Measurements from ENCODE around the gene MPST. TPM values are rescaled to one million over a fixed set of nuclear protein-coding genes. Genes with fewer than 3 reads are reported as not detected.

The MPST gene
- total RNA-seq, 1 experiment from 2014 or later = 31.4 TPM

DNA sequence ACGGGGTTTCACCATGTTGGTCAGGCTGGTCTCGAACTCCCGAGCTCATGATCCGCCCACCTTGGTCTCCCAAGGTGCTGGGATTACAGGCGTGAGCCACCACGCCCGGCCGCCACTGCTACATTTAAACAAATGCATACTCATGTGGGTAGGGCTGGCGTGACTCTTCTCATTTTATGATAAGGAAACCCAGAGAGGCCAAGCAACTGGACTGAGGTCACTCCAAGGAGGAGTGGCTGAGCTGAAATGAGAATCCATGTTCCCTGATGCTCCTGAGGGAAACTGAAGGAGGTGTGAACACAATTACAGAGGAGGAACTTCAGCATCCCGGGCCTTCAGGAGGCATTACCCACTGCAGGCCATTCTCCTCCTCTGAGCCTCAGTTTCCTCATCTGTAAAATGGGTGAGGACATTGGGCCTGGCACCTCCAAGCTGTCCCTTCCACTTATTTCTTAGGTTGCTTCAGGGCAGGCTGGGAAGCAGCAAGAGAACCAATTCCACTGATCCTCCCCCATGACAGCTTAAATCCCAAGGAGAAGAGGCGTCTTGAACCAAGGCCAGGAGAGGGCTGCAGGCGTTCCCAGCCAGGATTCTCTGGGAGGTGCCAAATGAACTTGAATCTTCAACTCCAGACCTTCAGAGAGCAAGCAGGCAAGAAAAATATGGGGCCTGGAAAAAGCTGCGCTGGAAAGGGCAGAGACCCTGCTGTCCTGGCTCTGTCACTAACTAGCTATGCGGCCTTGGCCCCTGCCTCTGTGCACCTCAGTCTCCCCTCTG is 3.2 kb upstream of the MPST start:
- no TSS peak for BruUV-seq (replicated peaks)
- POLR2A ChIA-PET = interaction anchor here (0.6 kb wide), 1 partner anchor 185 kb away, joined by 15 read pairs; no protein-coding TSS in a partner anchor

DNA sequence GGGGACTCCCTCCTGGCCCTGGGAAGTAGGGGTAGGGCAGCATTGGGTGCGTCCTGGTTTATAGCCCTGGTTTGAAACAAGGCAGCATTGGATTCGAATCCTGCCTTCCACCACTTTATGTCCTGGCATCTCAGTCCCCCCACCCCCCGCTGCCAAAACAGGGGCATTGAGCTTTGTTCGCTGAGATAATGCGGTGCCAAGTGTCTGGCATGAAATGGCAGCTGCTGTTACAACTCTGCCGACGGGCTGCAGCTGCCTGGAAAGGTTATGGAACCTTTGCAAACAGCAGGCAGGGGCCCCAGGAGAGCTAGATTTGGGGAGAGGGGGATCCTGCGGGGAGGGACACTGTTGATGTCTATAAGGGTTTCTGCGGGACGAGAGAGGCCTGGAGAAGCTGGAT is 2.2 kb upstream of the MPST start:
- in situ Hi-C loops (cut with HindIII; ENCODE audit: low pct_unique_long_range_greater_than_20kb, low sequenced_read_pairs) = no loop called here
- H3K4me1 ChIP-seq (ENCODE audit: control insufficient read depth, insufficient read depth, low read length) = peaks cover 5% of the 10 kb centered on the region

More for the DNA sequence above, 3.2 kb upstream of the MPST start:
- H3K27ac ChIP-seq (ENCODE audit: low read length) = no peak overlapping the region
- CTCF ChIA-PET = no interaction called here
- DNase-seq (ENCODE audit: low read depth, low spot score) (no peak), ATAC-seq (no peak)
- H3K9me3 ChIP-seq (ENCODE audit: control insufficient read depth, insufficient read depth, low read depth, low read length) = no peaks in the 10 kb centered on the region
- H3K4me3 ChIP-seq (ENCODE audit: low read depth in 2 of 2, low read length in 2 of 2) = no peak overlapping the region
- peaks cover 7% of the 10 kb centered on the region for H3K4me1 ChIP-seq (ENCODE audit: control insufficient read depth, insufficient read depth, low read length)
- H3K36me3 ChIP-seq (ENCODE audit: control insufficient read depth, insufficient read depth, low read length) = no peaks in the 10 kb centered on the region
- intact Hi-C loops (cut with micrococcal nuclease; ENCODE audit: unreplicated experiment) = no loop called here
- no peak for TF ChIP-seq TCF7L2 (IDR thresholded peaks at IDR 0.05; ENCODE audit: low read depth, low read length)
- TF ChIP-seq SIN3A (IDR thresholded peaks at IDR 0.05; ENCODE audit: borderline replicate concordance, insufficient read depth, low read depth, low read length) = no peak
- TF ChIP-seq, protein P1, sequence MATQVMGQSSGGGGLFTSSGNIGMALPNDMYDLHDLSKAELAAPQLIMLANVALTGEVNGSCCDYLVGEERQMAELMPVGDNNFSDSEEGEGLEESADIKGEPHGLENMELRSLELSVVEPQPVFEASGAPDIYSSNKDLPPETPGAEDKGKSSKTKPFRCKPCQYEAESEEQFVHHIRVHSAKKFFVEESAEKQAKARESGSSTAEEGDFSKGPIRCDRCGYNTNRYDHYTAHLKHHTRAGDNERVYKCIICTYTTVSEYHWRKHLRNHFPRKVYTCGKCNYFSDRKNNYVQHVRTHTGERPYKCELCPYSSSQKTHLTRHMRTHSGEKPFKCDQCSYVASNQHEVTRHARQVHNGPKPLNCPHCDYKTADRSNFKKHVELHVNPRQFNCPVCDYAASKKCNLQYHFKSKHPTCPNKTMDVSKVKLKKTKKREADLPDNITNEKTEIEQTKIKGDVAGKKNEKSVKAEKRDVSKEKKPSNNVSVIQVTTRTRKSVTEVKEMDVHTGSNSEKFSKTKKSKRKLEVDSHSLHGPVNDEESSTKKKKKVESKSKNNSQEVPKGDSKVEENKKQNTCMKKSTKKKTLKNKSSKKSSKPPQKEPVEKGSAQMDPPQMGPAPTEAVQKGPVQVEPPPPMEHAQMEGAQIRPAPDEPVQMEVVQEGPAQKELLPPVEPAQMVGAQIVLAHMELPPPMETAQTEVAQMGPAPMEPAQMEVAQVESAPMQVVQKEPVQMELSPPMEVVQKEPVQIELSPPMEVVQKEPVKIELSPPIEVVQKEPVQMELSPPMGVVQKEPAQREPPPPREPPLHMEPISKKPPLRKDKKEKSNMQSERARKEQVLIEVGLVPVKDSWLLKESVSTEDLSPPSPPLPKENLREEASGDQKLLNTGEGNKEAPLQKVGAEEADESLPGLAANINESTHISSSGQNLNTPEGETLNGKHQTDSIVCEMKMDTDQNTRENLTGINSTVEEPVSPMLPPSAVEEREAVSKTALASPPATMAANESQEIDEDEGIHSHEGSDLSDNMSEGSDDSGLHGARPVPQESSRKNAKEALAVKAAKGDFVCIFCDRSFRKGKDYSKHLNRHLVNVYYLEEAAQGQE (IDR thresholded peaks at IDR 0.05; ENCODE audit: insufficient read depth in 1 of 2, low read depth in 2 of 2, low read length in 1 of 2) = no peak
- TF ChIP-seq, protein P2, sequence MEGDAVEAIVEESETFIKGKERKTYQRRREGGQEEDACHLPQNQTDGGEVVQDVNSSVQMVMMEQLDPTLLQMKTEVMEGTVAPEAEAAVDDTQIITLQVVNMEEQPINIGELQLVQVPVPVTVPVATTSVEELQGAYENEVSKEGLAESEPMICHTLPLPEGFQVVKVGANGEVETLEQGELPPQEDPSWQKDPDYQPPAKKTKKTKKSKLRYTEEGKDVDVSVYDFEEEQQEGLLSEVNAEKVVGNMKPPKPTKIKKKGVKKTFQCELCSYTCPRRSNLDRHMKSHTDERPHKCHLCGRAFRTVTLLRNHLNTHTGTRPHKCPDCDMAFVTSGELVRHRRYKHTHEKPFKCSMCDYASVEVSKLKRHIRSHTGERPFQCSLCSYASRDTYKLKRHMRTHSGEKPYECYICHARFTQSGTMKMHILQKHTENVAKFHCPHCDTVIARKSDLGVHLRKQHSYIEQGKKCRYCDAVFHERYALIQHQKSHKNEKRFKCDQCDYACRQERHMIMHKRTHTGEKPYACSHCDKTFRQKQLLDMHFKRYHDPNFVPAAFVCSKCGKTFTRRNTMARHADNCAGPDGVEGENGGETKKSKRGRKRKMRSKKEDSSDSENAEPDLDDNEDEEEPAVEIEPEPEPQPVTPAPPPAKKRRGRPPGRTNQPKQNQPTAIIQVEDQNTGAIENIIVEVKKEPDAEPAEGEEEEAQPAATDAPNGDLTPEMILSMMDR (IDR thresholded peaks at IDR 0.05) = no peak
- no peak for TF ChIP-seq POLR2AphosphoS5 (IDR thresholded peaks at IDR 0.05; ENCODE audit: low read depth, low read length)
- H3K27me3 ChIP-seq (ENCODE audit: control insufficient read depth, insufficient read depth, low read length) = no peaks in the 10 kb centered on the region
- in situ Hi-C loops (cut with HindIII; ENCODE audit: low pct_unique_long_range_greater_than_20kb, low sequenced_read_pairs) = no loop called here

More for the DNA sequence above, 2.2 kb upstream of the MPST start:
- no peak for ATAC-seq
- DNase-seq (ENCODE audit: low read depth, low spot score) = no peak
- Histone ChIP-seq H3K27me3 (ENCODE audit: control insufficient read depth, insufficient read depth, low read length) (no peaks in the 10 kb centered on the region), H3K27ac (ENCODE audit: low read length) (no peak overlapping the region), H3K9me3 (ENCODE audit: control insufficient read depth, insufficient read depth, low read depth, low read length) (no peaks in the 10 kb centered on the region), H3K36me3 (ENCODE audit: control insufficient read depth, insufficient read depth, low read length) (no peaks in the 10 kb centered on the region), H3K4me3 (ENCODE audit: low read depth in 2 of 2, low read length in 2 of 2) (no peak overlapping the region)
- ChIA-PET POLR2A (no interaction called here), CTCF (no interaction called here)
- no peak for TF ChIP-seq POLR2AphosphoS5 (IDR thresholded peaks at IDR 0.05; ENCODE audit: low read depth, low read length)
- no TSS peak for BruUV-seq (replicated peaks)
- intact Hi-C loops (cut with micrococcal nuclease; ENCODE audit: unreplicated experiment) = no loop called here

Data from Panc1 (cell line).